ENCODE results near the gene DEAF1.

The DEAF1 gene

DNA sequence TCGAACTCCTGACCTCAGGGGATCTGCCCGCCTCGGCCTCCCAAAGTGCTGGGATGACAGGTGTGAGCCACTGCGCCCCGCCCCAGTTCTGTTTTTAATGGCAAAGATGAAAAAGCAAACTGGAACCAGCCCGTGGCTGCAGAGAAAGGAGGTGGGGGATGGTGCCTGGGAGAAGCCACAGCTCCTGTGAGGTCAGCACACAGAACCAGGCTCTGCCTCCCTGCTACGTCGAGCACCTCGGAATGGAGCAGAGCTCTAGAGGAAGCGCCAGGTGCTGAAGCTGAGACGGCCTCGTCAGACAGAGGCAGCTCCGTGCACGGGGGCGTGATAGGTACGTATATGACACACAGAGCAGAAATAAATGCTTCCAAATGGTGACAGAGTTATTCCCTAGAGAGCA lies 49.5 kb downstream of the DEAF1 start:
- no peak overlapping the region for H3K4me3 ChIP-seq (replicated peaks; ENCODE audit: insufficient read depth, low read length)
- TF ChIP-seq GABPA (IDR thresholded peaks at IDR 0.05; ENCODE audit: low read depth) (no peak), SPI1 (IDR thresholded peaks at IDR 0.05; ENCODE audit: borderline replicate concordance, low read depth) (no peak), POLR2AphosphoS5 (IDR thresholded peaks at IDR 0.05; ENCODE audit: low read depth) (no peak; the same call in 1 of the 2 replicates)
- TF ChIP-seq, protein P1, sequence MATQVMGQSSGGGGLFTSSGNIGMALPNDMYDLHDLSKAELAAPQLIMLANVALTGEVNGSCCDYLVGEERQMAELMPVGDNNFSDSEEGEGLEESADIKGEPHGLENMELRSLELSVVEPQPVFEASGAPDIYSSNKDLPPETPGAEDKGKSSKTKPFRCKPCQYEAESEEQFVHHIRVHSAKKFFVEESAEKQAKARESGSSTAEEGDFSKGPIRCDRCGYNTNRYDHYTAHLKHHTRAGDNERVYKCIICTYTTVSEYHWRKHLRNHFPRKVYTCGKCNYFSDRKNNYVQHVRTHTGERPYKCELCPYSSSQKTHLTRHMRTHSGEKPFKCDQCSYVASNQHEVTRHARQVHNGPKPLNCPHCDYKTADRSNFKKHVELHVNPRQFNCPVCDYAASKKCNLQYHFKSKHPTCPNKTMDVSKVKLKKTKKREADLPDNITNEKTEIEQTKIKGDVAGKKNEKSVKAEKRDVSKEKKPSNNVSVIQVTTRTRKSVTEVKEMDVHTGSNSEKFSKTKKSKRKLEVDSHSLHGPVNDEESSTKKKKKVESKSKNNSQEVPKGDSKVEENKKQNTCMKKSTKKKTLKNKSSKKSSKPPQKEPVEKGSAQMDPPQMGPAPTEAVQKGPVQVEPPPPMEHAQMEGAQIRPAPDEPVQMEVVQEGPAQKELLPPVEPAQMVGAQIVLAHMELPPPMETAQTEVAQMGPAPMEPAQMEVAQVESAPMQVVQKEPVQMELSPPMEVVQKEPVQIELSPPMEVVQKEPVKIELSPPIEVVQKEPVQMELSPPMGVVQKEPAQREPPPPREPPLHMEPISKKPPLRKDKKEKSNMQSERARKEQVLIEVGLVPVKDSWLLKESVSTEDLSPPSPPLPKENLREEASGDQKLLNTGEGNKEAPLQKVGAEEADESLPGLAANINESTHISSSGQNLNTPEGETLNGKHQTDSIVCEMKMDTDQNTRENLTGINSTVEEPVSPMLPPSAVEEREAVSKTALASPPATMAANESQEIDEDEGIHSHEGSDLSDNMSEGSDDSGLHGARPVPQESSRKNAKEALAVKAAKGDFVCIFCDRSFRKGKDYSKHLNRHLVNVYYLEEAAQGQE (IDR thresholded peaks at IDR 0.05; ENCODE audit: insufficient replicate concordance, low read depth): no peak
- TF ChIP-seq, protein P2, sequence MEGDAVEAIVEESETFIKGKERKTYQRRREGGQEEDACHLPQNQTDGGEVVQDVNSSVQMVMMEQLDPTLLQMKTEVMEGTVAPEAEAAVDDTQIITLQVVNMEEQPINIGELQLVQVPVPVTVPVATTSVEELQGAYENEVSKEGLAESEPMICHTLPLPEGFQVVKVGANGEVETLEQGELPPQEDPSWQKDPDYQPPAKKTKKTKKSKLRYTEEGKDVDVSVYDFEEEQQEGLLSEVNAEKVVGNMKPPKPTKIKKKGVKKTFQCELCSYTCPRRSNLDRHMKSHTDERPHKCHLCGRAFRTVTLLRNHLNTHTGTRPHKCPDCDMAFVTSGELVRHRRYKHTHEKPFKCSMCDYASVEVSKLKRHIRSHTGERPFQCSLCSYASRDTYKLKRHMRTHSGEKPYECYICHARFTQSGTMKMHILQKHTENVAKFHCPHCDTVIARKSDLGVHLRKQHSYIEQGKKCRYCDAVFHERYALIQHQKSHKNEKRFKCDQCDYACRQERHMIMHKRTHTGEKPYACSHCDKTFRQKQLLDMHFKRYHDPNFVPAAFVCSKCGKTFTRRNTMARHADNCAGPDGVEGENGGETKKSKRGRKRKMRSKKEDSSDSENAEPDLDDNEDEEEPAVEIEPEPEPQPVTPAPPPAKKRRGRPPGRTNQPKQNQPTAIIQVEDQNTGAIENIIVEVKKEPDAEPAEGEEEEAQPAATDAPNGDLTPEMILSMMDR (IDR thresholded peaks at IDR 0.05; ENCODE audit: insufficient read depth, low read length): no peak
- DNase-seq (ENCODE audit: low read depth in 1 of 2, low spot score in 1 of 2): no peak
- H3K27ac ChIP-seq (replicated peaks): no peak overlapping the region
- H3K27me3 ChIP-seq (ENCODE audit: insufficient read depth, poor library complexity, severe bottlenecking): no peaks in the 10 kb centered on the region

DNA sequence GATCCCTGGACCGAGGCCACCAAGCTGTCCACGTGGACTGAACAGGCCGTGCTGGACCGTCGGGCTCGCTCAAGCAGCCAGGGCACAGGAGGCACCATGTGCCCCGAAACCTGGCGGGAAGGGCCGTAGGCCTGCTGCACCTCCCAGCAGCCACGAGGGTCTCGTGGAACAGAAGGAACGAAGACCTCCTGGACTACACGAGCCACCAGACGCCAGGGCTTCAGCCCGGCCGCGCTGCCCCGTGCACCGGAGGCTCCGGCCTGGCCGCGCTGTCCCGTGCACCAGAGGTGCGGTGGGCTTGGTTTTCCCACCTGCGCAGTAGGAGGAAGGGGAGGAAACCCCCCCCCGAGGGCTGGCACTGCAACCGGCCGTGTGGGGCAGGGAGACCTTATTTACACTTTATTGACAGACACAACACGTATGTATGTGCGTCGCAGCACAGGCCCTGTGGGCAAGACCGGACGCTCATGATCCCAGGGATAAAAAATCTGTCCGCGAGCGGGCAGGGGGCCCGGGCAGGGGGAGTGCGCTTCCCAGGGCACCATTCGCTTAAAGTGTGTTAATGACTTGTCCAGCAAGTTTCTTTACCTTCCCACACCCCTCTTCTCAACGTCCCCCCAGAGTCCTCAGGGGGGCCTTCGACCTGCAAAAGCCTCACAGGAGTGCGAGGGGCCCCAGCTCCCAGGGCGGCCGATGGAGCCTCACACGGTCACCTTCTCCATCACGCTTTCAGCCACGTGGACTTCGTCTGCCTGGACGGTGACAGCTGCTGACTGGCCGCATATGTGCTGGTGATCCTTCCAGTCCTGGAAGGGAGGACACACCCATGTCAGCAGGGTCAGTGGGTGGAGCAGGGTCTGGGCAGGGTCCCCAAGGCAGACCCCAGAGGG lies 50.9 kb downstream of the DEAF1 start:
- peak; percentile 19; the same call in 1 of the 2 replicates for TF ChIP-seq POLR2AphosphoS5 (IDR thresholded peaks at IDR 0.05; ENCODE audit: low read depth)
- no peak for TF ChIP-seq SPI1 (IDR thresholded peaks at IDR 0.05; ENCODE audit: borderline replicate concordance, low read depth)
- Histone ChIP-seq H3K27ac (replicated peaks) (no peak overlapping the region), H3K4me3 (replicated peaks; ENCODE audit: insufficient read depth, low read length) (no peak overlapping the region), H3K27me3 (ENCODE audit: insufficient read depth, poor library complexity, severe bottlenecking) (no peaks in the 10 kb centered on the region)
- DNase-seq (ENCODE audit: low read depth in 1 of 2, low spot score in 1 of 2): no peak

DNA sequence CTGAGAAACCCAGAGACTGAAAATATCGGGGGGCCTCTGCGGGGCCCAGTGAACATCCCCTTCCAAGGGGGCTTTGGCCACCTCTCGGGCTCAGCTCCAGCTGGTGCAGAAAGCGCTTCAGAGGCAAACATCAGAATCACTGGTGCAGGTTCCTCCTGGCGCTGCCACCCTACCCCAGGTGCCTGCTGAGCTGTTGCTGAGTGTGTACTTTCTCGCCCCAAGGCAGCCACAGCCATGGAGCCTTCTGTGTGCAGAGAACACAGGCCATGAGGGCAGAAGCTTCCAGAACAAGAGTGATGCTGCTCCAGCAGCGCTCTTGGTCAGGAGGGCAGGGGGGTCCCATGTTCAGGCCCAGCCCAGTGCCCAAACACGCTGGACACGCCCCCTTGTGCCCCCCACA lies 51.7 kb downstream of the DEAF1 start:
- TF ChIP-seq GABPA (IDR thresholded peaks at IDR 0.05; ENCODE audit: low read depth) (no peak), POLR2AphosphoS5 (IDR thresholded peaks at IDR 0.05; ENCODE audit: low read depth) (no peak), SPI1 (IDR thresholded peaks at IDR 0.05; ENCODE audit: borderline replicate concordance, low read depth) (no peak)
- TF ChIP-seq, protein P2 (IDR thresholded peaks at IDR 0.05; ENCODE audit: insufficient read depth, low read length): no peak
- TF ChIP-seq, protein P1 (IDR thresholded peaks at IDR 0.05; ENCODE audit: insufficient replicate concordance, low read depth): no peak
- DNase-seq (ENCODE audit: low read depth in 1 of 2, low spot score in 1 of 2): no peak
- H3K27me3 ChIP-seq (ENCODE audit: insufficient read depth, poor library complexity, severe bottlenecking): no peaks in the 10 kb centered on the region
- no peak overlapping the region for H3K4me3 ChIP-seq (replicated peaks; ENCODE audit: insufficient read depth, low read length)
- H3K27ac ChIP-seq (replicated peaks): no peak overlapping the region

DNA sequence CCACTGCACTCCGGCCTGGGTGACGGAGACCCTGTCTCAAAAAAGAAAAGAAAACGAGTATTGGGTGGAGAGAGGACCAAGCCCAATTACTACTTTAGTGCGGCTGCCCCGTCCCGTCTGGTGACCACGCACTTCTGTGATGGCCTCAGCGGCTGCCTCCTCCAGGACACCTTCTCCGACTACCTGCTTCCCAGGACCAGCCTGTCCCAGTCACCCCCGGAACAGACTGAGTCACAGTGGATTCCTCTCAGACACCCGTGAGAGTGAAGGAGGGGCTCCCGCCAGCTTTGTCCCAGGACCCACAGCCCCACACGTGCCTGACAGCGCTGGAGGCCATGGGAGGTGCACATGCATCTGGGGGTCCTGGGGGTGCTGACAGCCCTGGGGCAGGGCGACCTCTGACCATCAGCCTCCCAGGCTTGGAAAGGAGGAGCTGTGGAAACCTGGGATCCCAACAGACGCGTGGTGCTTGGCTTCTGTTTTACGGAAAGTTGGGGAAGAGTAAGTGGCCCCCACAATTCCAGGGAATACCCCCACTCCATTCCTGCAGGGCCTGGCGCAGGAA lies 53.1 kb downstream of the DEAF1 start:
- no peaks in the 10 kb centered on the region for H3K27me3 ChIP-seq (ENCODE audit: insufficient read depth, poor library complexity, severe bottlenecking)
- no peak overlapping the region for H3K27ac ChIP-seq (replicated peaks)
- H3K4me3 ChIP-seq (replicated peaks; ENCODE audit: insufficient read depth, low read length): no peak overlapping the region
- DNase-seq (ENCODE audit: low read depth in 1 of 2, low spot score in 1 of 2): no peak
- TF ChIP-seq, protein P1 (IDR thresholded peaks at IDR 0.05; ENCODE audit: insufficient replicate concordance, low read depth): no peak
- TF ChIP-seq POLR2AphosphoS5 (IDR thresholded peaks at IDR 0.05; ENCODE audit: low read depth) (no peak), GABPA (IDR thresholded peaks at IDR 0.05; ENCODE audit: low read depth) (no peak), SPI1 (IDR thresholded peaks at IDR 0.05; ENCODE audit: borderline replicate concordance, low read depth) (no peak)
- TF ChIP-seq, protein P2 (IDR thresholded peaks at IDR 0.05; ENCODE audit: insufficient read depth, low read length): no peak
